NCI-H69 (cell line): ENCODE measurements around the gene RBP3.

Experiments used
- DNase-seq: peaks from one replicate; lab custom pipeline; 2025; lab: John Stamatoyannopoulos, UW

RBP3 gene

GRCh38 chr10:47401874-47402640, 53.9 kb downstream of the RBP3 start:
- no peak for DNase-seq

DNA sequence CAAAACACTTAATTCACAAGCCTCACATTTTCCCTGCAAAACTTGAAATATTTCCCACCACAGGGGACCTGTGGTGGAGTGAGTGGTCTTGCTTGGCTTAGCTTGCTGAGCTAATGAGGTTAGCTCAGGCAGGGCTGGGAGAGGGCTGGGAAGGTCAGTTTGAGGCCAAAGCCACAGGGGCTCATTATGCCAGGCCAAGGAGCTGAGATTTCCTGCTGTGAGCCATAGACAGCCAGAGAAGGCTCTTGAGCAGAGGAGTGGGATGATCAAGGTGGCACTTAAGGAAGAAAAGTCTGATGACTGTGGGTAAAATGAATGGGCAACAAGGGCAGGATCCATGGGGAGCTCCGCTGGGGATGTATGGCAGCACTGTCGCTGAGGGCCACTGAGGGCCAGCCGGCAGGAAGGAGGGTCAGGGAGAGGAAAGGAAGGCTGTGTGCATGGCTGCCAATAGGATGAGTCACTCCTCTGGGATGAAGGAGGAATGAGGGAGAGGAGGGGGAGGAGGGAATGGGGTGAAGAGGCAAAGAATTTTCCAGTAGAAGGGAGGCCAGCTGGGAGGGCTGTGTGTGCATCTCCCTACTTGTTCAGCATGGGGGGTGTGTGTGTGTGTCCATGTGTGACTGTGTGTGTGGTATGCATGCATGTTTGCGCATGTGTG, 54.6 kb downstream of the RBP3 start:
- peak; percentile 4 for DNase-seq

DNA sequence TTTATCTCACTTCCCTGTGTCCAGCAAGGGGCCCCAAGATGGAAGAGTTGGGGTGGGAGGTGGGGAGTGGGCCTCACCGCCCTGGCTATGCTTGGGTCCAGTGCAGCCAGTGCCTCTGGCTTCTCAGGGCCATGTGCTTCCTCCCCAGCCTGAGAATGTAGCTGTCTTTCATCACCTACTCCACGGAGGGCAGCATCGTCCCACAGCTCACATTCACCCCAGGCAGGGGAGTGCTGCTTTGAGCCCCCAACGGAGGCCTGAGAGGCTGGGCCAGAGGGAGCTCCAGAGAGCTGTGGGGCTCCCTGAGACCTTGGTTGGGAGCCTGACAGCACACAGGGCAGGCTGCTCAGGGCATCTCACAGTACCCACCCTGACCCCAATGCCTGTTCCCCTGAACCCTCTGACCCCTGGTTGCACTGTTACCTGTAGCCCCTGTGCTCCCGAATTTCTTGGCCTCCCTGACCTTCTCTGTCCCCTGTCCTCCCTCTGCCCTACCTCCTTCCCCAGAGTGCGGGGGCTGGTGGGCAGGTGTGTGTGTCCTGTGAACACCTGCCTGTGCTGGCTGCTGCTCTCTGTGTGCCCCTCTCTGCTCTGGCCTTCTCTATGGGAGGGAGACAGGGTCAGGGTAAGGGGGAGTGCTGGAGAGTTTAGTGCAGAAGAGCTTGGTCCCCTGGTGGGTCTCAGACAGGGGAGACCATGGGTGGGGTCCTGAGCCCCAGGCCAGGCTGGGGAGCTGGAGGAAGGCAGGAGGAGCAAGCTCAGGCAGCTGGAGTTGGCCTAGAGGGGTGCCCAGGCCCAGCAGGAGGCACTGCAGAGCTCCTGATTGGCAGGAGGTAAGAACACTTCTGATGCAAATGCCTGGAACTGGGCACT, 55.5 kb downstream of the RBP3 start:
- no peak for DNase-seq

DNA sequence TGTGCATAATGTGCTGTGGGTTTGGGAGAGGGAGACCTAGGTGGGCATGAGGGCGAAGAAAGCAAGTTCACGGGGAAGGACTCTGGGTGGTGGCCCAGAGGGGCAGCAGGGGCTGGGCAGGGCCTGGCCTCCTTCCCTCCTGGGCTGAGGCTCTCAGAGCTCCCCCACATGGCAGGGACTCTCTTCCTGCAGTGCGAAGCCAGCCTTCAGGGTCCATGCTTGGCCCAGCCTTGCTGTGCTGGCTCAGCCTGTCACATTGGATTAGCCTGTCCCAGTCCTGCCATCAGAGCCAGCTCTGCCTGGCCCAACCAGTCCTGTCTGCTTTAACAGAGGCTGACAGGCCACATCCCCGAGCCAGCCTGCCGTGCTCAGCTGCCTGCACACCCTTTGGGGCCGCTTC, 56.3 kb downstream of the RBP3 start:
- no peak for DNase-seq

DNA sequence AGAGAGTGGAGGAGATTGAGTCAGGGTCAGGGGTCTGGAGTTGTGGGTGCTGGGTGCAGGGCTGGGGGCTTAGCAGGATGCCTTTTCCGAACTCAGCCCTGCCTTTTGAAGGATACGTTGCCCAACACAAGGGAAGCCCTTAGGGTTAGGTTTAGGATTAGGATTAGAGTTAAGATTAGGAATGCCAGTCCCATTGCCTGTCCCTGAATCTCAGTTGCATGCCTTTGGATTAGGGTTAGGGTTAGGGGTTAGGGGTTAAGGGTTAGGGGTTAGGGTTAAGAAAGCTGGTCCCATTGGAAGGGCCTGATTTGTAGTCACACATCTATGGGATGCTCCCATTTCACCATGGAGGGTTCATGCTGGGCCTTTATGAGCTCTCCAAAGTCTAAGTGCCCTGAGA, 56.8 kb downstream of the RBP3 start:
- no peak for DNase-seq

- no peak for DNase-seq
These were observed 57.8 kb downstream of the RBP3 start for GRCh38 chr10:47405857-47406547.

- DNase-seq: no peak
These were observed 58.3 kb downstream of the RBP3 start for GRCh38 chr10:47406548-47406869.

GRCh38 chr10:47406870-47407691, 58.9 kb downstream of the RBP3 start:
- peak; percentile 8 for DNase-seq
